Fibroblast of skin of scalp (primary cell): ENCODE measurements around the gene MAD2L1BP.

Source experiments
- DNase-seq: peaks from one replicate; pipeline ENCODE4 v3.0.0-alpha.2; 2013

MAD2L1BP gene

GRCh38 chr6:43683708-43684455 is 48.2 kb downstream of the MAD2L1BP start:
- DNase-seq, result no peak

- DNase-seq, result no peak
These were observed 51.4 kb downstream of the MAD2L1BP start for GRCh38 chr6:43687079-43687436.

- DNase-seq, result peak; percentile 67
These were observed 52.1 kb downstream of the MAD2L1BP start, which contains the start of gene MRPS18A for GRCh38 chr6:43687437-43688347. MRPS18A (minus strand) TSS chr6:43687791; CDS start chr6:43687779, 12 bp downstream.

GRCh38 chr6:43689421-43689820 is 53.8 kb downstream of the MAD2L1BP start:
- DNase-seq, result no peak
